ENCODE results near the gene UBTFL1. TPM values are rescaled to one million over a fixed set of nuclear protein-coding genes. Genes with fewer than 3 reads are reported as not detected.

UBTFL1 gene
- total RNA-seq, 1 experiment from 2014 or later, result not detected

GRCh38 chr11:90133560-90134477, 48.1 kb downstream of the UBTFL1 start (continued):
- TF ChIP-seq STAT6 (CRISPR knock-in tag; conservative IDR thresholded peaks at IDR 0.05; ENCODE audit: low read depth) (no peak), ERG (CRISPR knock-in tag; IDR thresholded peaks at IDR 0.05) (no peak), RELA (CRISPR knock-in tag; IDR thresholded peaks at IDR 0.05; ENCODE audit: borderline replicate concordance) (no peak), AFF4 (CRISPR knock-in tag; IDR thresholded peaks at IDR 0.05; ENCODE audit: borderline replicate concordance) (no peak), ZNF121 (CRISPR knock-in tag; IDR thresholded peaks at IDR 0.05) (no peak), ZNF416 (CRISPR knock-in tag; IDR thresholded peaks at IDR 0.05) (no peak), ZNF423 (CRISPR knock-in tag; IDR thresholded peaks at IDR 0.05) (no peak)
- TF ChIP-seq, protein P1, sequence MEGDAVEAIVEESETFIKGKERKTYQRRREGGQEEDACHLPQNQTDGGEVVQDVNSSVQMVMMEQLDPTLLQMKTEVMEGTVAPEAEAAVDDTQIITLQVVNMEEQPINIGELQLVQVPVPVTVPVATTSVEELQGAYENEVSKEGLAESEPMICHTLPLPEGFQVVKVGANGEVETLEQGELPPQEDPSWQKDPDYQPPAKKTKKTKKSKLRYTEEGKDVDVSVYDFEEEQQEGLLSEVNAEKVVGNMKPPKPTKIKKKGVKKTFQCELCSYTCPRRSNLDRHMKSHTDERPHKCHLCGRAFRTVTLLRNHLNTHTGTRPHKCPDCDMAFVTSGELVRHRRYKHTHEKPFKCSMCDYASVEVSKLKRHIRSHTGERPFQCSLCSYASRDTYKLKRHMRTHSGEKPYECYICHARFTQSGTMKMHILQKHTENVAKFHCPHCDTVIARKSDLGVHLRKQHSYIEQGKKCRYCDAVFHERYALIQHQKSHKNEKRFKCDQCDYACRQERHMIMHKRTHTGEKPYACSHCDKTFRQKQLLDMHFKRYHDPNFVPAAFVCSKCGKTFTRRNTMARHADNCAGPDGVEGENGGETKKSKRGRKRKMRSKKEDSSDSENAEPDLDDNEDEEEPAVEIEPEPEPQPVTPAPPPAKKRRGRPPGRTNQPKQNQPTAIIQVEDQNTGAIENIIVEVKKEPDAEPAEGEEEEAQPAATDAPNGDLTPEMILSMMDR (IDR thresholded peaks at IDR 0.05), result no peak
- TF ChIP-seq, protein P2, sequence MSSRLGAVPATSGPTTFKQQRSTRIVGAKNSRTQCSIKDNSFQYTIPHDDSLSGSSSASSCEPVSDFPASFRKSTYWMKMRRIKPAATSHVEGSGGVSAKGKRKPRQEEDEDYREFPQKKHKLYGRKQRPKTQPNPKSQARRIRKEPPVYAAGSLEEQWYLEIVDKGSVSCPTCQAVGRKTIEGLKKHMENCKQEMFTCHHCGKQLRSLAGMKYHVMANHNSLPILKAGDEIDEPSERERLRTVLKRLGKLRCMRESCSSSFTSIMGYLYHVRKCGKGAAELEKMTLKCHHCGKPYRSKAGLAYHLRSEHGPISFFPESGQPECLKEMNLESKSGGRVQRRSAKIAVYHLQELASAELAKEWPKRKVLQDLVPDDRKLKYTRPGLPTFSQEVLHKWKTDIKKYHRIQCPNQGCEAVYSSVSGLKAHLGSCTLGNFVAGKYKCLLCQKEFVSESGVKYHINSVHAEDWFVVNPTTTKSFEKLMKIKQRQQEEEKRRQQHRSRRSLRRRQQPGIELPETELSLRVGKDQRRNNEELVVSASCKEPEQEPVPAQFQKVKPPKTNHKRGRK (CRISPR knock-in tag; IDR thresholded peaks at IDR 0.05; ENCODE audit: borderline replicate concordance), result no peak

GRCh38 chr11:90134478-90135003, 48.8 kb downstream of the UBTFL1 start, which contains the start of gene NAALAD2:
Gene NAALAD2, plus strand, starts transcription at chr11:90134663. Its CDS starts 96 bp downstream, at chr11:90134759.
- ChIA-PET POLR2A (no interaction called here), CTCF (interaction anchor here (0.5 kb wide), 1 partner anchor 12 kb away, joined by 3 read pairs; no protein-coding TSS in a partner anchor)
- Mint-ChIP-seq H3K27me3 (ENCODE audit: low read depth) (peaks cover 4% of the 10 kb centered on the region; the same call in 1 of the 2 replicates), H3K4me3 (peak within 1 kb of the TSS; percentile 79), H3K27ac (peak within 1 kb of the TSS; percentile 92), H3K36me3 (no peaks in the 10 kb centered on the region), H3K4me1 (peaks cover 40% of the 10 kb centered on the region), H3K9me3 (no peaks in the 10 kb centered on the region)
- peak; percentile 74 for DNase-seq (ENCODE audit: low spot score)
- peak; percentile 96 for ATAC-seq
- TF ChIP-seq CREB1 (CRISPR knock-in tag; IDR thresholded peaks at IDR 0.05) (no peak), SP1 (CRISPR knock-in tag; conservative IDR thresholded peaks at IDR 0.05) (peak; percentile 40; the same call in 1 of the 2 replicates), FOXK1 (CRISPR knock-in tag; IDR thresholded peaks at IDR 0.05) (no peak), GTF2I (CRISPR knock-in tag; conservative IDR thresholded peaks at IDR 0.05) (no peak), FOXP1 (CRISPR knock-in tag; IDR thresholded peaks at IDR 0.05; ENCODE audit: borderline replicate concordance) (no peak), ZNF423 (CRISPR knock-in tag; IDR thresholded peaks at IDR 0.05) (peak; percentile 63), MAX (CRISPR knock-in tag; IDR thresholded peaks at IDR 0.05) (peak; percentile 33; the same call in 1 of the 2 replicates), TEAD4 (CRISPR knock-in tag; IDR thresholded peaks at IDR 0.05) (no peak), NR3C1 (CRISPR knock-in tag; conservative IDR thresholded peaks at IDR 0.05; ENCODE audit: low read depth) (no peak), ETV6 (CRISPR knock-in tag; IDR thresholded peaks at IDR 0.05) (no peak; the same call in none of the 2 replicates)
- TF ChIP-seq, protein P3, sequence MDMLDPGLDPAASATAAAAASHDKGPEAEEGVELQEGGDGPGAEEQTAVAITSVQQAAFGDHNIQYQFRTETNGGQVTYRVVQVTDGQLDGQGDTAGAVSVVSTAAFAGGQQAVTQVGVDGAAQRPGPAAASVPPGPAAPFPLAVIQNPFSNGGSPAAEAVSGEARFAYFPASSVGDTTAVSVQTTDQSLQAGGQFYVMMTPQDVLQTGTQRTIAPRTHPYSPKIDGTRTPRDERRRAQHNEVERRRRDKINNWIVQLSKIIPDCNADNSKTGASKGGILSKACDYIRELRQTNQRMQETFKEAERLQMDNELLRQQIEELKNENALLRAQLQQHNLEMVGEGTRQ (CRISPR knock-in tag; IDR thresholded peaks at IDR 0.05), result no peak

All from WTC11 (cell line).